Activated naive CD4-positive, alpha-beta T cell treated with anti-CD3 and anti-CD28 coated beads, Interleukin-2, amount 10 ng/mL, durations not matched to agents 7 days and 5 days (primary cell): ENCODE results near the gene PIK3AP1.
"Not testable (repeated sequence)": the region's sequence is repeated elsewhere in the genome, so short reads cannot be mapped to it uniquely, and the experiment has no call there.

Source experiments
- CTCF ChIA-PET: fragments of 350-600 bp; sonication (Branson Sonifier 250); formaldehyde crosslinking; loops from one replicate; lab custom pipeline; 2021; ENCODE audit warnings: antibody characterized with exemption; lab: Charles Lee
- DNase-seq: peaks from one replicate; pipeline ENCODE4 v3.0.0-alpha.2; 2020
- H3K27ac Mint-ChIP-seq: one replicate; pipeline ENCODE4 v1.8.0; 2021; ENCODE audit warnings: mild to moderate bottlenecking, moderate library complexity, mixed read lengths
- H3K27me3 Mint-ChIP-seq: one replicate; pipeline ENCODE4 v1.8.0; 2021; ENCODE audit warnings: mild to moderate bottlenecking, mixed read lengths
- H3K36me3 Mint-ChIP-seq: one replicate; pipeline ENCODE4 v1.8.0; 2021; ENCODE audit warnings: mixed read lengths
- H3K4me1 Mint-ChIP-seq: one replicate; pipeline ENCODE4 v1.8.0; 2021; ENCODE audit warnings: mixed read lengths
- H3K4me3 Mint-ChIP-seq: one replicate; pipeline ENCODE4 v1.8.0; 2021; ENCODE audit warnings: mild to moderate bottlenecking, moderate library complexity, mixed read lengths
- H3K9me3 Mint-ChIP-seq: one replicate; pipeline ENCODE4 v1.8.0; 2021; ENCODE audit warnings: mixed read lengths

The PIK3AP1 gene

DNA sequence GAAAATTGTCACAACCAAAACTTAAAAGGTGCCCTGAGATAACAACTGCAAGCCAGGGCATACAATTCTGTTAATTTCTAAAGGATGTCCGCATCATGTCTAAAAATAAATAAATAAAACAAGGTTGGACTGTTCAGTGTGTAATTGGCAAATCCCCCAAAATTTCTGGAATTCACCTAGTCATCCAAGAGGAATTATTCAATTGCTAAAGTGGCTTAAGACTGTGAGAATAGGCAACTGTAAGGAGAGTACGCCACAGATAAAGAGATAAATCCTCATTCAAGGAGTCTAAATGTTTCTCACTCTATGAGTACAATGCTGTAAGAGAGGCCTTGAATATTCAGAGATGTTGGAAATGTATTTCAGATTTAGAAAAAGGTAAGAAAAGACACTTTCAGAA lies 37.2 kb downstream of the PIK3AP1 start:
- CTCF ChIA-PET, result no interaction called here
- H3K4me1 Mint-ChIP-seq, result no peaks in the 10 kb centered on the region
- H3K36me3 Mint-ChIP-seq, result no peaks in the 10 kb centered on the region
- no peak overlapping the region for H3K4me3 Mint-ChIP-seq
- H3K9me3 Mint-ChIP-seq, result no peaks in the 10 kb centered on the region
- no peak for DNase-seq
- no peak overlapping the region for H3K27ac Mint-ChIP-seq
- peaks cover 17% of the 10 kb centered on the region for H3K27me3 Mint-ChIP-seq

DNA sequence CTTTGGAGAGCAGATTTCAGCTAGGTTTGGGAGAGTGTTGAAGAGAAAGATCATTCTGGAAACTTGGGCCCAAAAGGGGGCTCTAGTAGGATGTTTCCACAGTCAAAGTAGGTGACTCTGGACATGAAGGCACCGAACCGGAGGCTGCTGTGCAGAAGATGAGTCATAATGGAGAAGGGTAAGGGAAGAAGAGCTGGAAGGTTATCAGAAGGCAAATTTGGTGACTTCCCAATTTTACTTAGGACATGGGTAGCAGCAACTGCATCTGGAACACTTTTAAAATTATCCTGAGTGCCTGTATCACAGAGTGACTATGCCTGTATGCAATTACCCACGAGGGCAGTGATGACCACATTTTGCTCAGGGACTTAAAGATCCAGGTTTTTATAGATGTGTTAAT lies 38.8 kb downstream of the PIK3AP1 start:
- Mint-ChIP-seq H3K27me3 (peaks cover 17% of the 10 kb centered on the region), H3K27ac (no peak overlapping the region), H3K4me3 (no peak overlapping the region), H3K9me3 (no peaks in the 10 kb centered on the region), H3K4me1 (no peaks in the 10 kb centered on the region), H3K36me3 (no peaks in the 10 kb centered on the region)
- CTCF ChIA-PET, result interaction anchor here (0.9 kb wide), 1 partner anchor 38 kb away, joined by 3 read pairs; no protein-coding TSS in a partner anchor
- DNase-seq, result no peak

DNA sequence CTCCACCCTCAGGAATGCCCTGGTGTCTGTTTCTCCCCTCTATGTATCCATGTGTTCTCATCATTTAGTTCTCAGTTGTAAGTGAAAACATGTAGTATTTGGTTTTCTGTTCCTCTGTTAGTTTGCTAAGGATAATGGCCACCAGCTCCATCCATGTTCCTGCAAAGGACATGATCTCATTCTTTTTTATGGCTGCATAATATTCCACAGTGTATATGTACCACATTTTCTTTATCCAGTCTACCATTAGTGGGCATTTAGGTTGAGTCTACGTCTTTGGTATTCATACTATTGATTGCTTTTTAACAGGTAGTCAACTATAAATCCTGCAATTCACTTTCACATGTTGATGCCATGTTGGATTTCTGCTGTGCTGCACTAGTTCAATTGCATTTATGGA lies 39.9 kb downstream of the PIK3AP1 start:
- CTCF ChIA-PET, result not testable (repeated sequence)

DNA sequence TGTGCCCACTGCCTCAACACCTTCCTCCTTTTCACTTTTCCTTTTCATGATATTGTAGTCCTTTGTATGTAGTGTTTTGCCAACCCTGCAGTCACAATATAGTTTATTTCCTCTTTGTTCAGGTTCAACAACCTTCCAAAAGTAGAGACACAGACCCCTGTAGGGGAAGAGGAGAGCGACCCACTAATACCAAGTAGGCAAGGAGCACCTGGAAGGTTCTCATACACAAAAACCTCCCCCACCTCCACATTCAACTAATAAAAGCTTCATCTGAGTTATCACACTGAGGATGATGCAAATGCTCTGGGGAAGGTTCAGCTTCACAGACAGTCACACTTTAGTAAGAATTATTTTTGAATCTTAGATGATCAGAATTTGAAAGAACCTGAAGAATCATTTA lies 41.6 kb downstream of the PIK3AP1 start:
- DNase-seq, result no peak

More for the DNA sequence above, 39.9 kb downstream of the PIK3AP1 start:
- not testable (repeated sequence) for H3K9me3 Mint-ChIP-seq, H3K4me1 Mint-ChIP-seq, H3K27ac Mint-ChIP-seq, H3K4me3 Mint-ChIP-seq, H3K36me3 Mint-ChIP-seq, DNase-seq
- H3K27me3 Mint-ChIP-seq, result peaks cover 15% of the 10 kb centered on the region

DNA sequence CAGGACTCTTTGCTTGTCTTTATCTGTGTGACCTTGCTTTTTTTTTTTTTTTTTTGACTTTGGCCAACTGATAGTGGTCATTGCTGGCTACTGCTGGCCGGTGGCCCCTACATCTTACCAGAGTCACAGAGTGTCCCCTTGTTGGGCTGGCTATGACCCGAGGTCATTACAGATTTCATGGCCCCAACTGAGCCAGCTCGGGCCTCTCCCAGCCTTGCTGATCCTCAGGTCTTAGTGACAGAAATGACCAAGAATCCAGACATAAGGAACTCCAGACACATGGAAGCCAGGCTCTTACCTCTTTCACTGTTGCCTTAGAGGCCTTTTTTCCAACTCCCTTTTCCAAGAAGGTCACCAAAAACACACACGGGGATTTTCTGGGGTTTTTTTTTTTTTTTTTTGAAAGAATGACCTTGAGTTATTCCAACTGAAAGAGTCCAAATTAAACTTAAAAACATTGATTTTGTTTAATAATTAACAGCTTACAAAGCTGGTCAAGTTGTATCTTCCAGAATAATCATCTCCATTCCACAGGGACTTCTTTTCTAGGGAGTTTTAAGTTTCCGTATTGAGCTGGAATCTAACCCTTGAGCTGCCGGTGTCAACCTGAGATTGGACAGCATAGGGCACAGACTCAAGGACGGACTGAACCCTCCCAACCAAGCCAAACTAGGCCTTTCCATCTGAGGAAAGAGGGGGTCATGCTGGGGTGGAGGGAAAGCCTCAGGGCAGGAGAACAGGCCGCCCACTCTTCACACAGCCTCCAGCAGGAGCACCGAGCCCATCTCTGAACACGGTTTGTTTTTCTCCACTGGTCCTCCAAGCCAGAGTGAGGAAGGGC lies 43.8 kb downstream of the PIK3AP1 start:
- no peaks in the 10 kb centered on the region for H3K9me3 Mint-ChIP-seq
- H3K4me1 Mint-ChIP-seq, result no peaks in the 10 kb centered on the region
- no peaks in the 10 kb centered on the region for H3K36me3 Mint-ChIP-seq
- H3K27ac Mint-ChIP-seq, result no peak overlapping the region
- CTCF ChIA-PET, result interaction anchor here (1.0 kb wide), 1 partner anchor 37 kb away, joined by 3 read pairs; no protein-coding TSS in a partner anchor
- no peak for DNase-seq
- H3K27me3 Mint-ChIP-seq, result peaks cover 11% of the 10 kb centered on the region
- no peak overlapping the region for H3K4me3 Mint-ChIP-seq

More for the DNA sequence above, 41.6 kb downstream of the PIK3AP1 start:
- no peaks in the 10 kb centered on the region for H3K9me3 Mint-ChIP-seq
- CTCF ChIA-PET, result interaction anchor here (1.5 kb wide), 1 partner anchor 10 kb away, joined by 3 read pairs; no protein-coding TSS in a partner anchor
- H3K4me1 Mint-ChIP-seq, result no peaks in the 10 kb centered on the region
- no peaks in the 10 kb centered on the region for H3K36me3 Mint-ChIP-seq
- H3K27me3 Mint-ChIP-seq, result peaks cover 7% of the 10 kb centered on the region
- H3K27ac Mint-ChIP-seq, result no peak overlapping the region
- H3K4me3 Mint-ChIP-seq, result no peak overlapping the region

DNA sequence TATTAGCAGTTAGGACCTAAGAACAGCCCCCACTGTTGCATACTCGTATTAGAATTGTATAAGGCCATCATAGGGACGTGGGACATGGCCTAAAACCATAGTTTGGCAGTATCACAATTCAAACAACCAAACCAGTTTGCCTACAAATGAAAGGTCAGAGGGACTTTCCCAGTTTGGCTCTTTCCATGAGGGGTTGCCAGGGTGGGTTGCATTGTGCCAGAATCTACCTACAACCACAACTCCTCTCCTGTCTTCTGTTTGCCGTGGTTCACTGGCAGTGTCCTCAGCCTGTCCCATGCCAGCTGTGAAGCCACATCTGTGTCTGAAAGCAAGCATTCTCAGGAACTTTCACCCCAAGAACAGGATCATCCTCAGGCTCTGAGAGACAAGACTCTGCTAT lies 44.5 kb downstream of the PIK3AP1 start:
- Mint-ChIP-seq H3K27me3 (peaks cover 11% of the 10 kb centered on the region), H3K36me3 (no peaks in the 10 kb centered on the region), H3K27ac (no peak overlapping the region), H3K4me3 (no peak overlapping the region), H3K4me1 (no peaks in the 10 kb centered on the region), H3K9me3 (no peaks in the 10 kb centered on the region)
- CTCF ChIA-PET, result no interaction called here
- DNase-seq, result no peak

DNA sequence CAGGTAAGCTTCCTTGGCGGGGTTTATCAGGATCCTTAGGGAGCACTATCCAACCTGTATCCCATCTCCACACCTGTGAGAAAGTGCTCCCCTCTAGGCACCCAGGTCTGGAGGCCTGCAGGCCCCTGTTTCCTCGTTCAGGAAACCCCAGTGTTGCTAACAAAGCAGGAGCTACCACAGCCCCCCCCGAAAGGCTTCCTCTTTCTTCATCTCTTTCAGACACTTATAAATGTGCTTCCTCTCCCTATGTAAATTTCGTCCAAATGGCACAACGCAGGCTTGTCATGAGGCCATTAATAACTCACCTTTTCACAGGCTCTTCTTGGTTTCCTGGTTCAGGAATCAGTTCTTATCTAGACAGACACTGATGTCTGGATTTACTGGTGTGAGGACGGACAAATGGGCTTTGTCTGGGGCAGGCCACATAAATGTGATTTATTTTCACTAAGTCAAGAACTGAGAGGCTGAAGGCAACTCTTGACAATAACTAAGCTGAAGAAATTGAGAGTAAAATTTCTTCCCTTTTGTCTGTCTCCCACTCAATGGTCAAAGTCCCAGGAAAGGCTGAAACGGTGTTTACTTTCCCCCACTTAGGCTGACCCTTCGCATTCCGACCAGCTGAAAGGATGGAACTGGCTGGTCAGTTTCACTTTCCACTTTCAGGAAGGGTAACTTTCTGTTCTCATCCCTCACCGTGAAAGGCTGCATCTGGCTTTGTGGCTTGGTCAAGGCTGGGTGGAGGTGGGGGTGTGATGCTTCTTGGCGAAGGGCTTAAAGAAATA lies 46.8 kb downstream of the PIK3AP1 start:
- Mint-ChIP-seq H3K36me3 (no peaks in the 10 kb centered on the region), H3K27ac (no peak overlapping the region), H3K4me1 (no peaks in the 10 kb centered on the region), H3K4me3 (no peak overlapping the region), H3K9me3 (no peaks in the 10 kb centered on the region), H3K27me3 (peaks cover 4% of the 10 kb centered on the region)
- no peak for DNase-seq
- CTCF ChIA-PET, result interaction anchor here (0.8 kb wide), 1 partner anchor 154 kb away, joined by 3 read pairs; no protein-coding TSS in a partner anchor

DNA sequence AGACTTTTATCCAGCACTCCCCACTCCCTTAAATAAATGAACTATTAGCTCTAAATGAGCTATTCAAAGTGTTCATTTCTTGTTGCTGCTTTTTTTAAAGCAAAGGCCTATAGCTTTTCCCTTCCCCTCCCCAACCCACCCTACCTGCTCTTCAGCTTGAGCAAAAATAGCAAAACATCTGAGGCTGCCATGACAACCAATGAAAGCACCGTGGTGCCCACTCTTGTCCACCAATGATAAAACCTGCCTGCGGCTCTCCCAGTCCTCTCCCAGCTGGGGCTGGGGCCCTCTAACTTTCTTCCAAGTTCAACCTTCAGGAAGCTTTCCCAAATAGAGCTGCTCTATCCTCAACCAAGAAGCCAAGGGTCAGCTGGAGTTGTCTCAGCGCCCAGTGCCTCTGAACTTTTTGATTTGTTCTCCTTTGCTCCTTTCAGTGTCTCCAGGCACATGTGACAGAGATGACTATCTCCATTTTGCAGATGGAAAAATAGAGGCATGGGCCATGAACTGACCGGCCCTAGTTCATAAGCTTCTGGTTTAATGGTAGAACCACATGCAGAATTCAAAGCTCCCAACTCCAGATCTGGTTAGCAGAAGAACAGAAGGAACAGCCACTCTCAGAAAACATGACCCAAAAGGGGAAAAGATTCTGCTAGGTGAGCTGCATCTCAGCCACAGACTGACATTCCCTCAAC lies 47.7 kb downstream of the PIK3AP1 start:
- CTCF ChIA-PET, result interaction anchor here (0.8 kb wide), 1 partner anchor 155 kb away, joined by 3 read pairs; no protein-coding TSS in a partner anchor
- H3K4me1 Mint-ChIP-seq, result no peaks in the 10 kb centered on the region
- no peak overlapping the region for H3K4me3 Mint-ChIP-seq
- DNase-seq, result no peak
- H3K27ac Mint-ChIP-seq, result no peak overlapping the region
- peaks cover 4% of the 10 kb centered on the region for H3K27me3 Mint-ChIP-seq
- H3K36me3 Mint-ChIP-seq, result no peaks in the 10 kb centered on the region
- H3K9me3 Mint-ChIP-seq, result no peaks in the 10 kb centered on the region

DNA sequence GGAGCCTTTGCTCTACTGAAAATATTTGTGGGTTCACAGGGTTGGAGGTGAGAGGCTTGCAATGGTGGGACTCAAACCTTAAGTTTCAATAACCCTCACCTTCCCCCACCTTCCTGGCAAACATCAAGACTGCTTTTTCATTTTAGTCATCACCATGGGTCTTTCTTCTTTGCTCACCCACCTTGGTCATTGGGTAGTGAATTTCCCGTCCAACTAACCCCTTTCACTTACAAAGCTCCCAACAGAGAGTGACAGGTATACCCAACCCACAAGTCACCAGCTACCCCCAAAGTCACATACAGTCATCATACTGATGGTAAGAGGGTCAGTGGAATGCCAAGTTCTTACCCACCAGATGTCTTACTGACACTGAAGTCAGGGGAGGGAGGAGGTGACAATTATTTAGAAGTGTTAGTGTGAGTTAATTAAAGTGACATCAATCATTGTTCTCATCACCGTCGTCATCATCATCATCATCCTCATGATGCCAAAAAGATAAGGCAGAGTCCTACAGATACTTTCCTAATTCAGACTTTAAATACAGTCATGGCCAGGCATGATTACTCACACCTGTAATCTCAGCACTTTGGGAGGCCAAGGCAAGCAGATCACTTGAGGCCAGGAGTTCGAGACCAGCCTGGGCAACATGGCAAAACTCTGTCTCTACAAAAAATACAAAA lies 49.0 kb downstream of the PIK3AP1 start:
- H3K36me3 Mint-ChIP-seq, result no peaks in the 10 kb centered on the region
- no peaks in the 10 kb centered on the region for H3K4me1 Mint-ChIP-seq
- peaks cover 4% of the 10 kb centered on the region for H3K27me3 Mint-ChIP-seq
- CTCF ChIA-PET, result no interaction called here
- no peak overlapping the region for H3K4me3 Mint-ChIP-seq
- DNase-seq, result no peak
- H3K27ac Mint-ChIP-seq, result no peak overlapping the region
- H3K9me3 Mint-ChIP-seq, result no peaks in the 10 kb centered on the region

DNA sequence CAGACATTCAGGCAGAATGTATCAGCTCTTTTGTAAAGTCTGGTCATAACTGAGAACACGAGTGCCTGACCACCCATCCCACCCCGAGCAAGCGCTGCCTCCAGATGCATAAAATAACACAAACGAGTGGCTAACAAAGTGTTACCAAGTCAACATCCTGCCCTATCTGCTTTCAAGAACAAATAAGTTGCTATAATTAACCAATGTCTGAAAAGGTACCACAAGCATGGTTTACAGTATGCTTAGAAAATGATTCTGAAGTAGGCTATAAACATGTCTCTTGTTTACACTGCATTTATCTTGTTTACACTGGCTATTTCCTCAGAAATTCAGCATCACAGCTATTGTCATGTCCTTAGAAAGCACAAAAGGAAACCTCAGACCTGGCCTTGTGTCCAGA lies 49.5 kb downstream of the PIK3AP1 start:
- no peak for DNase-seq
- Mint-ChIP-seq H3K27me3 (peaks cover 4% of the 10 kb centered on the region), H3K4me3 (no peak overlapping the region), H3K27ac (no peak overlapping the region), H3K36me3 (no peaks in the 10 kb centered on the region), H3K9me3 (no peaks in the 10 kb centered on the region), H3K4me1 (no peaks in the 10 kb centered on the region)
- CTCF ChIA-PET, result no interaction called here

DNA sequence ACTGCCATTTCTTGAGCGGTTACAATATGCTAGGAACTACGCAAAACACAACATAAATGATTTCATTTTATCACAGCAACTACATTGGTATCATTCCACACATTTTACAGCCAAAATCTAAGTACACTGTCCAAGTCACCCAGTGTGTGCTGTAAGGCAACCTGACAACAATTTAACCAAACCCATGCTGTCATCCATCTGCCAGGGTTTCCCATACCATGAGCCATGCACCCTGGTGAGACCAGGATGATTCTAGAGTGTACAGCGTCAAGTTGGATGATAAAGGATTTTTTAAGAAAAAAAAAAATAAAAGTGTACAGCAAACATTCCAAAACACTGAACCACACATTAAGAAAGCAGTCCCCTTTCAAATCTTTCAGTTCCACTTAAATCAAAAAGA lies 52.9 kb downstream of the PIK3AP1 start:
- Mint-ChIP-seq H3K27ac (no peak overlapping the region), H3K27me3 (no peaks in the 10 kb centered on the region), H3K4me1 (no peaks in the 10 kb centered on the region), H3K4me3 (no peak overlapping the region), H3K36me3 (no peaks in the 10 kb centered on the region), H3K9me3 (no peaks in the 10 kb centered on the region)
- CTCF ChIA-PET, result no interaction called here
- DNase-seq, result no peak

DNA sequence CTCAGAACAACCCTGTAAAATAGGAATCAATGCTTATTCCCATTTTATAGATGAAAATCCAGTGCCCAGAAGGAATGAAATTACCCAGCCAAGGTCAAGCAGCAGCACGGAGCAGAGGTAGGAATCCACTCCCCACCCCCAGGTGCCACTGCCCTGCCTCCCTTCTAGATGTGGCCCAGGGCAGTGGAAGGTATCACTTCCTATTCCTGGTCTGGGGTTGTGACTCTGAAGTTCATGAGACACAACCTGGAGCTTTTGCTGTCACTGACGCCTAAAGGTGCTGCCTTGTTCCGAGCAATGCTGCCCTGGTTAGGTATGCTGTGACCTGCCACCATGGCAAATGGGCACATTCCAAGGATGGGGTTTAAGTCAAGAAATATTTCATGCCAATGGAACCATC lies 53.6 kb downstream of the PIK3AP1 start:
- no peaks in the 10 kb centered on the region for H3K36me3 Mint-ChIP-seq
- DNase-seq, result no peak
- H3K27ac Mint-ChIP-seq, result no peak overlapping the region
- H3K9me3 Mint-ChIP-seq, result no peaks in the 10 kb centered on the region
- CTCF ChIA-PET, result no interaction called here
- H3K27me3 Mint-ChIP-seq, result peaks cover under 1% of the 10 kb centered on the region
- H3K4me1 Mint-ChIP-seq, result no peaks in the 10 kb centered on the region
- H3K4me3 Mint-ChIP-seq, result no peak overlapping the region

DNA sequence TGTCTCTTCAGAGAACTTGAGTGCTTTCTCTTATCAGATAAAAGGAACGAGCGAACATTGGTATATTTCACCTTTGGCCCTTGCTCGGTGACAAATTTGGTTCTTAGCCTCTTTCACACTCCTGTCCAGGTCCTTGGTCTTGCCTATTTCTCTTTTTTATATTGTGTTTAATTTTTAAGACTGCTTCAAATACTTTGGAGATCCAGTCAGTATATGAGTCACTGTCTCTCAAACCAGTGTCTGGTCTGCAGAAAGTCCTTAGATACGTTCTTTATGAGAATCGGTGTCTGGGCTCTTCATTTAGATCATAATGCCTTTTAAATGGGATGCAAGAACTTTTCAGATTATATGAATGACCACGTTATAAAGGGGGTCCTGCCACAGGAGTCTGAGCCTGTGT lies 55.0 kb downstream of the PIK3AP1 start:
- no peaks in the 10 kb centered on the region for H3K36me3 Mint-ChIP-seq
- H3K4me3 Mint-ChIP-seq, result no peak overlapping the region
- no peak overlapping the region for H3K27ac Mint-ChIP-seq
- H3K9me3 Mint-ChIP-seq, result no peaks in the 10 kb centered on the region
- CTCF ChIA-PET, result no interaction called here
- no peaks in the 10 kb centered on the region for H3K4me1 Mint-ChIP-seq
- no peak for DNase-seq
- H3K27me3 Mint-ChIP-seq, result peaks cover 7% of the 10 kb centered on the region

DNA sequence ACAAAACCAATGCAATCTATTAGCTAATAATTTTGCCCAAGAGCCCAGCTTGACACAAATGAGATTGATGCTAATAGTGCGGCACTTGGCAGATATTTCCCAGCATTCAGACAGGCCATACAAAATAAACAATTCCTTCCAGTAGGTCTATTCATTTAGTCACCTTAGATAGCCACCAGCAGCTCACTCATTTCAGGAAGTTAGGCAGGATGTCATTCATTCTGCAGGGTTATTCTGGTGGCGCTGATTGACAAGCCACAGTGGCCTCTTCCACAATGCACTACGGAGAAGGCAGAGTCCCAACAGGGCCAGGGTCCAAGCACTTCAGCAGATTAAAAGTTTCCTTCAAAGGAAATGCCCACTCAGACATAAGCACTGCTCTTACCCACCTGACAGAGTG lies 55.8 kb downstream of the PIK3AP1 start:
- H3K4me1 Mint-ChIP-seq, result no peaks in the 10 kb centered on the region
- no peaks in the 10 kb centered on the region for H3K36me3 Mint-ChIP-seq
- CTCF ChIA-PET, result interaction anchor here (1.2 kb wide), 1 partner anchor 373 kb away, joined by 3 read pairs; no protein-coding TSS in a partner anchor
- H3K27me3 Mint-ChIP-seq, result peaks cover 7% of the 10 kb centered on the region
- no peaks in the 10 kb centered on the region for H3K9me3 Mint-ChIP-seq
- no peak overlapping the region for H3K4me3 Mint-ChIP-seq
- peak overlapping the region; percentile 38 for H3K27ac Mint-ChIP-seq
- DNase-seq, result no peak
